ENCODE results near the gene KSR1.
"Not testable (repeated sequence)": the region's sequence is repeated elsewhere in the genome, so short reads cannot be mapped to it uniquely, and the experiment has no call there.

The KSR1 gene

GRCh38 chr17:27670791-27671590 is 214.7 kb downstream of the KSR1 start:
- no peak for DNase-seq (ENCODE audit: low spot score)
- Histone ChIP-seq H3K27me3 (ENCODE audit: control insufficient read depth in 3 of 3, insufficient read depth in 3 of 3, low read depth in 1 of 3, low read length in 3 of 3) (peaks cover 0 to 11% (median 0%) of the 10 kb centered on the region in 3 experiments), H3K79me1 (ENCODE audit: low read depth, low read length) (no peaks in the 10 kb centered on the region), H3K18ac (ENCODE audit: low read length) (peak overlapping the region; percentile 36), H3K36me3 (replicated peaks in 1 of 2; ENCODE audit: control insufficient read depth in 2 of 2, insufficient read depth in 2 of 2, low read length in 2 of 2) (no peaks in the 10 kb centered on the region), H2AFZ (ENCODE audit: low read length) (no peak overlapping the region), H4K91ac (ENCODE audit: low read depth, low read length, poor library complexity) (no peak overlapping the region), H2AK5ac (ENCODE audit: low read depth, low read length) (no peak overlapping the region), H4K8ac (ENCODE audit: low read depth, low read length) (no peak overlapping the region), H3K4me2 (ENCODE audit: insufficient read depth, low read length, poor library complexity, severe bottlenecking) (no peak overlapping the region), H3K14ac (ENCODE audit: low read length) (peak overlapping the region; percentile 47), H3K27ac (replicated peaks; ENCODE audit: low read length) (no peak overlapping the region), H3K23ac (ENCODE audit: low read depth, low read length, poor library complexity) (peak overlapping the region; percentile 61), H3K9ac (ENCODE audit: low read depth, low read length, poor library complexity) (no peak overlapping the region), H3K9me3 (replicated peaks in 1 of 2; ENCODE audit: control insufficient read depth in 2 of 2, insufficient read depth in 1 of 2, low read depth in 1 of 2, low read length in 2 of 2) (no peaks in the 10 kb centered on the region), H3K4ac (ENCODE audit: low read length) (no peak overlapping the region), H2BK12ac (ENCODE audit: low read length) (no peak overlapping the region), H3K4me3 (ENCODE audit: low read length in 2 of 2) (no peak overlapping the region), H2BK120ac (ENCODE audit: low read depth, low read length) (no peak overlapping the region), H2BK5ac (ENCODE audit: low read length) (peak overlapping the region; percentile 48), H3K4me1 (ENCODE audit: control insufficient read depth in 2 of 2, insufficient read depth in 1 of 2, low read depth in 1 of 2, low read length in 2 of 2) (no peaks in the 10 kb centered on the region), H2BK15ac (ENCODE audit: low read length) (no peak overlapping the region)
- no CpG with 5 or more reads among the region's 12 CpGs for WGBS, 2 donors (ENCODE audit: extremely low coverage in 2 of 2, insufficient read length in 2 of 2, insufficient replicate concordance in 1 of 2)

GRCh38 chr17:27671591-27671910 is 215.3 kb downstream of the KSR1 start:
- no CpG with 5 or more reads among the region's 2 CpGs for WGBS, 2 donors (ENCODE audit: extremely low coverage in 2 of 2, insufficient read length in 2 of 2, insufficient replicate concordance in 1 of 2)

GRCh38 chr17:27671977-27672480 is 215.8 kb downstream of the KSR1 start:
- not testable (repeated sequence) for H3K18ac ChIP-seq (ENCODE audit: low read length); H2BK5ac ChIP-seq (ENCODE audit: low read length); H3K36me3 ChIP-seq (replicated peaks in 1 of 2; ENCODE audit: control insufficient read depth in 2 of 2, insufficient read depth in 2 of 2, low read length in 2 of 2); DNase-seq (ENCODE audit: low spot score); H3K14ac ChIP-seq (ENCODE audit: low read length); H3K27ac ChIP-seq (replicated peaks; ENCODE audit: low read length); H4K8ac ChIP-seq (ENCODE audit: low read depth, low read length); H3K9ac ChIP-seq (ENCODE audit: low read depth, low read length, poor library complexity); H3K4me2 ChIP-seq (ENCODE audit: insufficient read depth, low read length, poor library complexity, severe bottlenecking); H2BK120ac ChIP-seq (ENCODE audit: low read depth, low read length); H3K23ac ChIP-seq (ENCODE audit: low read depth, low read length, poor library complexity); H3K4me3 ChIP-seq (ENCODE audit: low read length in 2 of 2); H2BK12ac ChIP-seq (ENCODE audit: low read length); H3K4me1 ChIP-seq (ENCODE audit: control insufficient read depth in 2 of 2, insufficient read depth in 1 of 2, low read depth in 1 of 2, low read length in 2 of 2); H3K79me1 ChIP-seq (ENCODE audit: low read depth, low read length); H2BK15ac ChIP-seq (ENCODE audit: low read length); H3K9me3 ChIP-seq (replicated peaks in 1 of 2; ENCODE audit: control insufficient read depth in 2 of 2, insufficient read depth in 1 of 2, low read depth in 1 of 2, low read length in 2 of 2); H2AK5ac ChIP-seq (ENCODE audit: low read depth, low read length); H2AFZ ChIP-seq (ENCODE audit: low read length); H4K91ac ChIP-seq (ENCODE audit: low read depth, low read length, poor library complexity); H3K4ac ChIP-seq (ENCODE audit: low read length)
- peaks cover 0 to 11% (median 0%) of the 10 kb centered on the region in 3 experiments for H3K27me3 ChIP-seq (ENCODE audit: control insufficient read depth in 3 of 3, insufficient read depth in 3 of 3, low read depth in 1 of 3, low read length in 3 of 3)
- WGBS, 2 donors (ENCODE audit: extremely low coverage in 2 of 2, insufficient read length in 2 of 2, insufficient replicate concordance in 1 of 2) = no CpG with 5 or more reads among the region's 6 CpGs

More at GRCh38 chr17:27671591-27671910, 215.3 kb downstream of the KSR1 start:
- peak overlapping the region; percentile 47 for H3K14ac ChIP-seq (ENCODE audit: low read length)
- H3K27ac ChIP-seq (replicated peaks; ENCODE audit: low read length) = no peak overlapping the region
- no peak overlapping the region for H4K8ac ChIP-seq (ENCODE audit: low read depth, low read length)
- H3K36me3 ChIP-seq (replicated peaks in 1 of 2; ENCODE audit: control insufficient read depth in 2 of 2, insufficient read depth in 2 of 2, low read length in 2 of 2) = no peaks in the 10 kb centered on the region
- H3K18ac ChIP-seq (ENCODE audit: low read length) = no peak overlapping the region
- H2BK12ac ChIP-seq (ENCODE audit: low read length) = no peak overlapping the region
- H3K9me3 ChIP-seq (replicated peaks in 1 of 2; ENCODE audit: control insufficient read depth in 2 of 2, insufficient read depth in 1 of 2, low read depth in 1 of 2, low read length in 2 of 2) = no peaks in the 10 kb centered on the region
- H2AK5ac ChIP-seq (ENCODE audit: low read depth, low read length) = no peak overlapping the region
- no peaks in the 10 kb centered on the region for H3K4me1 ChIP-seq (ENCODE audit: control insufficient read depth in 2 of 2, insufficient read depth in 1 of 2, low read depth in 1 of 2, low read length in 2 of 2)
- no peak overlapping the region for H2AFZ ChIP-seq (ENCODE audit: low read length)
- H2BK5ac ChIP-seq (ENCODE audit: low read length) = peak overlapping the region; percentile 48
- H4K91ac ChIP-seq (ENCODE audit: low read depth, low read length, poor library complexity) = no peak overlapping the region
- H3K4me3 ChIP-seq (ENCODE audit: low read length in 2 of 2) = no peak overlapping the region
- H3K79me1 ChIP-seq (ENCODE audit: low read depth, low read length) = no peaks in the 10 kb centered on the region
- DNase-seq (ENCODE audit: low spot score) = no peak
- no peak overlapping the region for H3K9ac ChIP-seq (ENCODE audit: low read depth, low read length, poor library complexity)
- peaks cover 0 to 11% (median 0%) of the 10 kb centered on the region in 3 experiments for H3K27me3 ChIP-seq (ENCODE audit: control insufficient read depth in 3 of 3, insufficient read depth in 3 of 3, low read depth in 1 of 3, low read length in 3 of 3)
- H3K23ac ChIP-seq (ENCODE audit: low read depth, low read length, poor library complexity) = no peak overlapping the region
- no peak overlapping the region for H2BK15ac ChIP-seq (ENCODE audit: low read length)
- H3K4ac ChIP-seq (ENCODE audit: low read length) = no peak overlapping the region
- no peak overlapping the region for H2BK120ac ChIP-seq (ENCODE audit: low read depth, low read length)
- no peak overlapping the region for H3K4me2 ChIP-seq (ENCODE audit: insufficient read depth, low read length, poor library complexity, severe bottlenecking)

- H3K14ac ChIP-seq (ENCODE audit: low read length) = peak overlapping the region; percentile 57
- no peaks in the 10 kb centered on the region for H3K36me3 ChIP-seq (replicated peaks in 1 of 2; ENCODE audit: control insufficient read depth in 2 of 2, insufficient read depth in 2 of 2, low read length in 2 of 2)
- DNase-seq (ENCODE audit: low spot score) = no peak
- peaks cover 0 to 7% (median 0%) of the 10 kb centered on the region in 3 experiments for H3K27me3 ChIP-seq (ENCODE audit: control insufficient read depth in 3 of 3, insufficient read depth in 3 of 3, low read depth in 1 of 3, low read length in 3 of 3)
- no peak overlapping the region for H4K91ac ChIP-seq (ENCODE audit: low read depth, low read length, poor library complexity)
- H3K23ac ChIP-seq (ENCODE audit: low read depth, low read length, poor library complexity) = no peak overlapping the region
- H3K9me3 ChIP-seq (replicated peaks in 1 of 2; ENCODE audit: control insufficient read depth in 2 of 2, insufficient read depth in 1 of 2, low read depth in 1 of 2, low read length in 2 of 2) = no peaks in the 10 kb centered on the region
- H3K4me3 ChIP-seq (ENCODE audit: low read length in 2 of 2) = no peak overlapping the region
- no CpG with 5 or more reads among the region's 6 CpGs for WGBS, 2 donors (ENCODE audit: extremely low coverage in 2 of 2, insufficient read length in 2 of 2, insufficient replicate concordance in 1 of 2)
- no peak overlapping the region for H3K27ac ChIP-seq (replicated peaks; ENCODE audit: low read length)
- no peak overlapping the region for H3K4me2 ChIP-seq (ENCODE audit: insufficient read depth, low read length, poor library complexity, severe bottlenecking)
- H2BK15ac ChIP-seq (ENCODE audit: low read length) = no peak overlapping the region
- H4K8ac ChIP-seq (ENCODE audit: low read depth, low read length) = no peak overlapping the region
- H3K4me1 ChIP-seq (ENCODE audit: control insufficient read depth in 2 of 2, insufficient read depth in 1 of 2, low read depth in 1 of 2, low read length in 2 of 2) = no peaks in the 10 kb centered on the region
- H3K79me1 ChIP-seq (ENCODE audit: low read depth, low read length) = no peaks in the 10 kb centered on the region
- no peak overlapping the region for H2AFZ ChIP-seq (ENCODE audit: low read length)
- no peak overlapping the region for H2BK120ac ChIP-seq (ENCODE audit: low read depth, low read length)
- no peak overlapping the region for H2BK5ac ChIP-seq (ENCODE audit: low read length)
- peak overlapping the region; percentile 7 for H3K9ac ChIP-seq (ENCODE audit: low read depth, low read length, poor library complexity)
- H3K4ac ChIP-seq (ENCODE audit: low read length) = no peak overlapping the region
- H2AK5ac ChIP-seq (ENCODE audit: low read depth, low read length) = no peak overlapping the region
- H2BK12ac ChIP-seq (ENCODE audit: low read length) = no peak overlapping the region
- H3K18ac ChIP-seq (ENCODE audit: low read length) = no peak overlapping the region
Measured at GRCh38 chr17:27674335-27674734, 218.1 kb downstream of the KSR1 start.
